ENCODE measurements around the gene SH3BP5. TPM values are rescaled to one million over a fixed set of nuclear protein-coding genes. Genes with fewer than 3 reads are reported as not detected.

The SH3BP5 gene
- polyA plus RNA-seq, 1 of the 3 experiments (the other 2 are of a cell fraction): 29.5 TPM

- TF ChIP-seq CHD2 (IDR thresholded peaks at IDR 0.05; ENCODE audit: low read length, partially characterized antibody): no peak
- no peak for TF ChIP-seq JUND (IDR thresholded peaks at IDR 0.05)
Observed at GRCh38 chr3:15291589-15292541, 40.5 kb downstream of the SH3BP5 start (continued).

GRCh38 chr3:15290736-15291135 lies 41.6 kb downstream of the SH3BP5 start:
- Histone ChIP-seq H3K27me3 (ENCODE audit: insufficient read depth) (no peaks in the 10 kb centered on the region), H2AFZ (ENCODE audit: low read depth) (no peak overlapping the region), H3K36me3 (replicated peaks in 1 of 2; ENCODE audit: control insufficient read depth in 1 of 2, insufficient read depth in 2 of 2, low read length in 1 of 2) (no peaks in the 10 kb centered on the region), H3K4me2 (no peak overlapping the region), H3K9ac (no peak overlapping the region), H3K9me3 (no peaks in the 10 kb centered on the region), H3K9me2 (no peaks in the 10 kb centered on the region), H4K20me1 (ENCODE audit: insufficient read depth) (no peaks in the 10 kb centered on the region), H3K79me2 (ENCODE audit: insufficient read depth) (no peaks in the 10 kb centered on the region; the same call in 1 of the 2 replicates), H3F3A (replicated peaks; ENCODE audit: insufficient read depth) (no peaks in the 10 kb centered on the region), H3K27ac (ENCODE audit: low read depth in 2 of 2, low read length in 1 of 2) (no peak overlapping the region), H3K4me1 (ENCODE audit: control insufficient read depth in 1 of 2, insufficient read depth in 2 of 2, low read depth in 1 of 2, low read length in 1 of 2) (peaks cover 5% of the 10 kb centered on the region in 2 experiments; a peak in 2 of 4 replicates), H3K4me3 (ENCODE audit: low read depth in 2 of 2, low read length in 1 of 2) (no peak overlapping the region)
- CTCF ChIA-PET: interaction anchor here (1.0 to 1.1 kb wide), 4 partner anchors 15 to 114 kb away, joined by 3 to 7 read pairs (median 4); no protein-coding TSS in a partner anchor
- TF ChIP-seq TEAD4 (IDR thresholded peaks at IDR 0.05; ENCODE audit: borderline replicate concordance, insufficient read depth) (no peak), POLR2AphosphoS5 (IDR thresholded peaks at IDR 0.05; ENCODE audit: low read depth, low read length) (no peak), SIN3A (IDR thresholded peaks at IDR 0.05; ENCODE audit: borderline replicate concordance, low read depth, low read length) (no peak), MXI1 (IDR thresholded peaks at IDR 0.05; ENCODE audit: low read depth, low read length) (no peak), GATA2 (CRISPR knock-in tag; IDR thresholded peaks at IDR 0.05) (no peak), TAF1 (IDR thresholded peaks at IDR 0.05; ENCODE audit: borderline replicate concordance, low read depth, low read length) (no peak), CTCF (IDR thresholded peaks at IDR 0.05) (no peak), JUND (IDR thresholded peaks at IDR 0.05) (no peak), NRF1 (IDR thresholded peaks at IDR 0.05; ENCODE audit: low read depth, low read length) (no peak), ELF1 (IDR thresholded peaks at IDR 0.05) (no peak), RXRA (IDR thresholded peaks at IDR 0.05; ENCODE audit: borderline replicate concordance, low read depth) (no peak), EP300 (IDR thresholded peaks at IDR 0.05; ENCODE audit: borderline replicate concordance in 1 of 2, low read depth in 1 of 2, low read length in 1 of 2) (no peak), FOXM1 (IDR thresholded peaks at IDR 0.05; ENCODE audit: low read depth) (no peak), RFX5 (IDR thresholded peaks at IDR 0.05; ENCODE audit: low read length) (no peak), MAX (IDR thresholded peaks at IDR 0.05; ENCODE audit: low read depth) (no peak)
- no peak for DNase-seq
- 94% methylated on average over 2 of the region's 3 CpGs for WGBS (ENCODE audit: low lambda C conversion rate)
- POLR2A ChIA-PET: no interaction called here
